T-helper 1 cell treated with Interleukin-12 subunit alpha and Interleukin-12 subunit beta and Interleukin-4 antibody, amounts not matched to agents 30 μg/mL and 1 μg/mL, for 36 hours (primary cell): ENCODE measurements around the gene SLC9C1.
A peak's percentile ranks its signal among the peaks of the same experiment; 100 is the strongest.

Experiments used
- H3K27ac Mint-ChIP-seq: one replicate; pipeline ENCODE4 v1.8.0; 2021; ENCODE audit warnings: mild to moderate bottlenecking, mixed read lengths
- H3K27me3 Mint-ChIP-seq: one replicate; pipeline ENCODE4 v1.8.0; 2021; ENCODE audit warnings: low read depth, mixed read lengths
- H3K36me3 Mint-ChIP-seq: one replicate; pipeline ENCODE4 v1.8.0; 2021; ENCODE audit warnings: low read depth, mixed read lengths
- H3K4me1 Mint-ChIP-seq: one replicate; pipeline ENCODE4 v1.8.0; 2021; ENCODE audit warnings: low read depth, mixed read lengths
- H3K4me3 Mint-ChIP-seq: one replicate; pipeline ENCODE4 v1.8.0; 2021; ENCODE audit warnings: mild to moderate bottlenecking, moderate library complexity, mixed read lengths
- H3K9me3 Mint-ChIP-seq: one replicate; pipeline ENCODE4 v1.8.0; 2021; ENCODE audit warnings: mixed read lengths

Gene SLC9C1

DNA sequence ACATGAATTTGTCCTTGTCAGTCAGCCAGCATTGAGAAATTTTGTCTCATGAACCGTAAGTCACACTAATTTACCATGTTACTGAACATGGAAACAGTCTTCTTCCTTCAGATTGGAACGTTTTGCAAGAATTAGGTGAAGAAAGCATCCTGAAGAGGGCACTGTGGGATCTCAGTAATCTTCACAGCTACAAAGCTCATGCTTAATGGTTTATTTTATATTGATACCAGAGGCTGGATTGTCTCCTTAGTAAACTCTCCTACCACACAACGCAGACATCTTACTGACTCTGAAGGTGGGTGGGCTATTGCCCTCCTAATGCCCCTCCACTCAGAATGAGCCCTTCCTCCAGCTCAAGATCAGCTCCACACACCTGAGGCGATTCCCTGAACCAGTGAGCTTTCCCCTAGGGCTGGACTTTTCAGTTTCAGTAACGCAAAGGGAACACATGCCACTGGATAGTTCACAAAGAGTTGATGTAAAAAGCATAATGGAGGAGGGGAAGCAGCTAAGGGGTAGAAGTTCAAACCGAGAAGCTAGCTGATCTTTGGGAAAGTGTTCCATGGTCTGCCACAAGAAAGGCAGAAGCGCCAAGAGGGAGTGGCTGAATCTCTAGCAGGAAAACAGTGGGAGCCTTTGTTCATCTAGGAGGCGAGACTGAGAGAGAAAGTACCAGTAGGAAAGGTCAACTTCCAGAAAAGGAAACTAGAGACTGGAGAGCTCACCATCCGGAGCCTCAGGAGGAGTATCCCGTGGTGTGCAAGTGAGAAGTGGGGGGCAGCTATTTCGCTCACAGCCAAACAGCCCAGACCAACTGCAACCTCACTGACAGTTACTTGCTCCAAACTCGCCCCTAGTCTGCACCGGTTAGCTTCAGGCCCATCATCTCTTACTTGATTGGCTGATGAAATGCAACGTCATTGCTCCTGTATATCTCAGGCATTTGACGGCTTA lies at the start of gene SLC9C1:
Gene SLC9C1, minus strand, starts transcription at position 849 of the 954 bp plus-strand sequence. CDS start 7,425 bp downstream, outside the sequence.
- Mint-ChIP-seq H3K4me1 (peaks cover 31% of the 10 kb centered on the region), H3K4me3 (peak within 1 kb of the TSS; percentile 69), H3K27me3 (peaks cover 7% of the 10 kb centered on the region), H3K27ac (peak within 1 kb of the TSS; percentile 37), H3K36me3 (no peaks in the 10 kb centered on the region), H3K9me3 (no peaks in the 10 kb centered on the region)

DNA sequence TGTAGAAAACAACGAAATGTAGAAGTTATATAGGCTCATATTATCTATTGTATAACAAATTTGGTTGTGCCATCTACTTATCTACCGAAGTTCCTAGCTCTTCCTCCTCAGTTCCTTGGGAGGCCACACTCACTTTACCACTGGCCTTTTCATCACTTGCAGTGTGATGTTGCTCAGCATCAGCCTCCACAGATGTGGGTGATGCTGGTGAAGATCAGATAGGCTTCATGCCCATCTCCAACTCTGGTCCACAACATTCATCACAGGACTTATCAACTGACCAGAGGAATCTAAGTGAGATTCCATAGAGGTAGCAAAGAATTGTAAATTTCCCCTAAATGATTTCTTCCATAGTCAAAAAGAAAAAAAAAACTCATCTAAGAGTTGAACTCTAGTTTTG lies 47.4 kb upstream of the SLC9C1 start:
- Mint-ChIP-seq H3K27me3 (no peaks in the 10 kb centered on the region), H3K4me1 (peaks cover 35% of the 10 kb centered on the region), H3K4me3 (no peak overlapping the region), H3K9me3 (peaks cover 7% of the 10 kb centered on the region), H3K36me3 (peaks cover 38% of the 10 kb centered on the region), H3K27ac (no peak overlapping the region)

DNA sequence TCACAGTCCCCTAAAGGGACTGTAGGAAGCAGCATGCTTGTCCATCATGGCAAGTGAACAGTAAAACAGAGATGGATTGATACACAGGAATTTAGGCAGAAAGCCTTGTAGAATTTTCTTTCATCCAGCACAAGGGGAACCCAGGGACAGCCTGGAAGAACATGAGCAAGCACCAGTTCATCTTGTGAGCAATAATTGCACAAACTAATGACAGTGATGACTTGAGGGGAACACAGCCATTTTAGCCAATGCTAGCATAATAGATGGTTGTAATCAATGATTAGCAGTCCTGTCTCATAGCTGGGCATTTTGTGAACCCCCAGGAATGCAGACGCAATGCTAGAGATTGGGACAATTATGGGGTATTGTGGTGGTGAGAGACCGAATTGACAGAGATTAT lies 45.6 kb upstream of the SLC9C1 start:
- H3K27me3 Mint-ChIP-seq, result no peaks in the 10 kb centered on the region
- H3K4me3 Mint-ChIP-seq, result no peak overlapping the region
- no peak overlapping the region for H3K27ac Mint-ChIP-seq
- H3K4me1 Mint-ChIP-seq, result peaks cover 49% of the 10 kb centered on the region
- peaks cover 7% of the 10 kb centered on the region for H3K9me3 Mint-ChIP-seq
- peaks cover 29% of the 10 kb centered on the region for H3K36me3 Mint-ChIP-seq

DNA sequence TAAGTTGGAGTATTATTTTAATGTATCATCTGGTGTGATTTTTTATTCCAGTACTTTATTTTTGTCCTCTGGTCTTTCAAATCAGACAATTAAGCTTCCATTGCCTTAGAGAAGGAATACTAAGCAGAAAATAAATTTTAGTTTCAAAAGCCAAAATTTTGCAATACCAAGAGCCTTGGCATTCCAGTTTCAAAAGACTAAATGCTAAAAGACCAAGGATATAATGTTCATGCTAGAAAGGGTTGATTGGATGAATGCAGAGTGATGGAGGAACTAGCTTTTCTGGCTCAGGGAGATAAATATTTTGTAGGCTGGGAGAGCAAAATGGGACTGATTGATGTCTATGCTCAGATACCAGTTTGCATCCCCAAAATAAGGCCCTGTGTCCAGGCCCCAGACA lies 45.1 kb upstream of the SLC9C1 start:
- H3K4me1 Mint-ChIP-seq, result peaks cover 51% of the 10 kb centered on the region
- H3K9me3 Mint-ChIP-seq, result peaks cover 7% of the 10 kb centered on the region
- H3K4me3 Mint-ChIP-seq, result no peak overlapping the region
- peaks cover 25% of the 10 kb centered on the region for H3K36me3 Mint-ChIP-seq
- no peaks in the 10 kb centered on the region for H3K27me3 Mint-ChIP-seq
- no peak overlapping the region for H3K27ac Mint-ChIP-seq

DNA sequence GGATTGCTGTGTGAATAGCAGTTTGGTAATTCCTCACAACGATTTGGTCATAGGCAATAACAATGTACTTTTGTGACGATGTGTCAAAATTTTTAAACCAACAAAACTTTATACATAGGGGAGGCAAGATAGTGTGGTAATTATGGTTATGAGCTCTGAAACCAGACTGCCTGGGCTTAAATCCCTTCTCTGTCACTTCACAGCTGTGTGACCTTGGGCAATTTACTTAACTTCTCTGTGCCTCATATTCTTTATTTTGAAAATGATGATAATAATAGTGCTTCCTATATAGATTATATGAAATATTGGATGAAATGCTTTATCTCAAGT lies 44.7 kb upstream of the SLC9C1 start:
- Mint-ChIP-seq H3K4me1 (peaks cover 55% of the 10 kb centered on the region), H3K9me3 (peaks cover 4% of the 10 kb centered on the region), H3K27ac (no peak overlapping the region), H3K36me3 (peaks cover 23% of the 10 kb centered on the region), H3K27me3 (no peaks in the 10 kb centered on the region), H3K4me3 (no peak overlapping the region)

DNA sequence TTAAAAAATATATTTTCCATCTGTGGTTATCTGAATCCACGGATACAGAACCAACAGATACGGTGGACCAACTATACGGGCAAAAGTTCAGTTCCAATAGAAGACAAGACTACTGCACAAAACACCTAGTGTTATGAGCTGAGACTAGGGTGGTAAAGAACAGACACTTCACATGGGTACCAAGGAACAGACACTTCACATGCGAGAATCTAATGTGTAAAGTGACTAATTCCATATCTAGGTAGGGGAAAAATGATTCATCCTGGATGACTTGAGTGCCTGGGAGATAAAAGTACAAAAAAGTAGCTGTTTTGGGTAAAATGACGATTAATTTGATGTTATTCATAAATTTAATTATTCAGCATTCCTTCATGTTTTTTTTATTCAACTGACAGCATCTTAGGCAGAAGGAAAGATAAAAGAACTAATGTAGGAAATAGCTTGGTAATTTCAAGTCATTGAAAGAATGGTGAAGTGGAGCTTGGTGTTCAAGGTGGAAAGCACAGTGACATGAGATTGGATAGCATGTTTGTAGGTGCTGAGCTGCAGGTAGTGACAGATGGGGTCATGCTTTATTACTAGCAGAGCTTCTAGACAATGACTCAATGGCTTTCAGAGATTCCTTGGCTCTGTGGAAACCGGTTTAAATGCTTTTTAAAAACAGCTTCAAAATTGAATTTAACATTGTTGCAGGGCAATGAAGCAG lies 44.2 kb upstream of the SLC9C1 start:
- H3K36me3 Mint-ChIP-seq, result peaks cover 21% of the 10 kb centered on the region
- peaks cover 57% of the 10 kb centered on the region for H3K4me1 Mint-ChIP-seq
- no peak overlapping the region for H3K27ac Mint-ChIP-seq
- H3K4me3 Mint-ChIP-seq, result no peak overlapping the region
- peaks cover 3% of the 10 kb centered on the region for H3K9me3 Mint-ChIP-seq
- no peaks in the 10 kb centered on the region for H3K27me3 Mint-ChIP-seq

DNA sequence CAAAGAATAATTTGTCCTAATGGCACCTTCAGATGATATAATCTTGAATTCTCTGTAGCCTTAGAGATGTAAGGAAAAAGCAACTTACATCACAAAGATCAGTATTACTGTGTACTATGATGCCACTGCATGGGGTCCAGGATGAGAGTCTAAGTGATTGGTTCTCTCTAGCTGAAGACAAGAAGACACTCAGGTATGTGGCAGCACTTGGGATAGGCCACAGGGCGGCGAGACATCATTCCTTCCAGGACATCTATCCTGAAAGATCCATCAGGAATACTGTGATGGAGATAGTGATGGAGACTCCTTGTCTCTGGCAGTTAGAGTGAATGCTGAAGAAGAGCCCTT lies 41.4 kb upstream of the SLC9C1 start:
- H3K4me3 Mint-ChIP-seq, result peak overlapping the region; percentile 26
- H3K9me3 Mint-ChIP-seq, result no peaks in the 10 kb centered on the region
- peak overlapping the region; percentile 23 for H3K27ac Mint-ChIP-seq
- peaks cover 10% of the 10 kb centered on the region for H3K36me3 Mint-ChIP-seq
- H3K4me1 Mint-ChIP-seq, result peaks cover 48% of the 10 kb centered on the region
- no peaks in the 10 kb centered on the region for H3K27me3 Mint-ChIP-seq

DNA sequence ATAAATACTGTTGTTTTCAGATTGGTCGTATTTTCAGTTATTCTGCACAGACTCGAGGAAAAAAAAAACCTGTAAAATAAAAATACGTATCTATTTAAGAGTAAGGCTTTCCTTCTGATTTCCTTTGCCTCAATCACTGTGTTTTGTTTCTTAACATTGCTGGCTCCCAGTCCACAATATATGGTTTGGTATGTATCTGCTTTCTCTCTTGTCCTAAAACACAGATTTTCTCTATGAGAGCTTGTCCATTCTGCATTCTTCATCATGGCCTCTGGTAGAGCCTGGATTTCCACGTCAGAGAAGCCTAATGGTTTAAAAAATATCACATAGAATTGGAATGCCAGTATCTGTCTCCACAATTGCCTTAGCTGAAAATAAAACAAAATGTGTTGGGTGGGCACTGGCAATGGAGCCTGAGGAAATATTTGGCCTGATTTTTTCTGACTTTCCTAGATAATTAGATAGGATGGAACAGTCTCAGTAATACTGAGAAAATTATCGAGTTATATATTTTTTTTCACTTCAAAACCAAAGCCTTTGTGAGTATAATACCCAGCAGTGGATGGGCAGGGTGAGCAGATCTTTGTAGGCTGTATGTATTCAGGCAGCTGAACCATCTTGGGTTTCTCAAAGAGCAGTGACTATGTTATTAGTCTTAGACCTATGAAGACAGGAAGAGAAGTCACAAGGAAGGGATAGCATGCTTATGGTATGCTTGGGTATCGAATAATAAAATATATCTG lies 40.8 kb upstream of the SLC9C1 start:
- peak overlapping the region; percentile 83 for H3K4me3 Mint-ChIP-seq
- H3K9me3 Mint-ChIP-seq, result no peaks in the 10 kb centered on the region
- peaks cover 10% of the 10 kb centered on the region for H3K36me3 Mint-ChIP-seq
- peaks cover 48% of the 10 kb centered on the region for H3K4me1 Mint-ChIP-seq
- no peaks in the 10 kb centered on the region for H3K27me3 Mint-ChIP-seq
- H3K27ac Mint-ChIP-seq, result peak overlapping the region; percentile 84

DNA sequence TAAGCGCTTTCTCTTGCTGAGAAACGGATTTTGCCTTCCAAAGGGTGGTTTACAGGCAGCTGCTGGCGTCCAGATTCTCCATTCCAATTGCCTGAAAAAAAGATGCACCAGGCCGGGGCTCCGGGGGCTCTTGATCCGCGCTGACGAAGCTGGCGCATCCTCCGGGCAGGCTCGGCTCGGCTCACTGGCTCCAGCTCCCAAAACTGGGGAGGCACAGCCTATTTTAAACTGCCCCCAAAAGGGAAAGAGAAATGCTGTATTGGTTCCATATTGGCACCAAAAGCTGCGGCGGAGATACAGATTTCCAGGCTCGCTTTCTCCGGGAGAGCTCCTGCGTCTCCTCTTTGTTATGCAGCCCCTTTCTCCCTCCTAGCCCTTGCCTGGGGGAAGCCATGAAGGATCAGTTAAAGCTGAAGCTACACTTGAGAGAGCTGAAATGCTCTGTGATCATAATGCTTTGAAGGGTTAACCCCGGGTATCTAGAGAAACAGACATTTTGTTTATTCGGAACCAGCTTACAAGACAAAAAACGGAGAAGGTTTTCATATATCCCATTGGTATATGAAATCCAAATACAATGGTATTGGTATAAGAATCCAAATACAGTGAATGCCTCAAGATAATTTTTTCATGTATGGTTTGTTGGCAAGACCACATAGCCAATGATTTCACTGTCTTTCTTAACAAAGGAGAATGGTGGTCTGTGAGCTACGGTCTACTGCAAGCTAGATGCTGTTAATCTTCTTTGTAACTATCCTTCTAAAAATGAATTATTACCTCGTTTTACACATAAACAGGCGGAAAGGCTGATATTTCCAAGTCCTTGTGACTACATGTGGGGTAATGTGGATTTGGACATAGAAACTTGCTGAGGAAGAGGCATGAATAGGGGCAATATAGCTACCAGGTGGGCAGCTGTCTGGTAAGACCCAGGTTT lies 39.6 kb upstream of the SLC9C1 start:
- H3K27me3 Mint-ChIP-seq, result no peaks in the 10 kb centered on the region
- peak overlapping the region; percentile 83 for H3K4me3 Mint-ChIP-seq
- H3K9me3 Mint-ChIP-seq, result no peaks in the 10 kb centered on the region
- peak overlapping the region; percentile 84 for H3K27ac Mint-ChIP-seq
- H3K36me3 Mint-ChIP-seq, result peaks cover 4% of the 10 kb centered on the region
- peaks cover 43% of the 10 kb centered on the region for H3K4me1 Mint-ChIP-seq

DNA sequence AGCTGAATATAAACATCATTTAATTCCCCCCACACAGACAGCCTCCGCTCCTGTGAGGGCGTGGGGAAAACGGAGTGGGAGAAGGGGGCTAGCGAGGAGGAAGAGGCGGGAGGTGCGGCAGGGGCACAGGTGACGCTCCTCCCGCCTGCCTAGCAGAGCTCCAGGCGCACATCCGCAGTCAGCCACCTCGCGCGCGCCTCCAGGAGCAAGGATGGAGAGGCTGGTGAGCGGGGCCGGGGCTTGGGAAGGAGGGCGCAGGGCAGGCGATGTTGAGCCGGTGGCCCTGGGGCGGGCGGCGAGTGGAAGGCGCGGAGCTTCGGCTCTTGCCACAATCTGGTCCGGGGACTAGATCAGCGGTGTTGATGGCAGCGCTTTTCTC lies 39.0 kb upstream of the SLC9C1 start, which contains the start of gene CD200:
Gene CD200, plus strand, starts transcription at position 155 of the 379 bp plus-strand sequence. Its CDS starts 57 bp downstream, at position 212.
- Mint-ChIP-seq H3K27me3 (no peaks in the 10 kb centered on the region), H3K27ac (peak within 1 kb of the TSS; percentile 84), H3K9me3 (no peaks in the 10 kb centered on the region), H3K36me3 (peaks cover 3% of the 10 kb centered on the region), H3K4me3 (peak within 1 kb of the TSS; percentile 83), H3K4me1 (peaks cover 37% of the 10 kb centered on the region)

DNA sequence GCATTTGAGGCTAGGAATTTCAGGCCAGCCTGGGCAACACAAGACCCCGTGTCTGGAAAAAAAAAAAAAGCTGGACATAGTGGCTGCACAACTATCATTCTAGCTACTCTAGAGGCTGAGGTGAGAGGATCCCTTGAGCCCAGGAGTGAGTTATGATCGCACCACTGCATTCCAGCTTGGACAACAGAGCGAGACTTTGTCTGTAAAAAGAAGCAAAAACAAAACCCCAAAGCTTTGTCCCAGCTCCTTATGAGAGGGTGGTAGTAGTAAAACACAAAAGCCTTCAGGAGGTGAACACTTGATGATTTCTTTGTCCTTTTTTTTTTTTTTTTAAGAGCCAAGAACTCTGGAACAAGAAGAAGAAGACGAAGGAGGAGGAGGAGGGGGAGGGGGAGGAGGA lies 37.8 kb upstream of the SLC9C1 start:
- Mint-ChIP-seq H3K36me3 (peaks cover 3% of the 10 kb centered on the region), H3K27me3 (peaks cover 2% of the 10 kb centered on the region), H3K9me3 (no peaks in the 10 kb centered on the region), H3K27ac (no peak overlapping the region), H3K4me1 (peaks cover 29% of the 10 kb centered on the region), H3K4me3 (peak overlapping the region; percentile 83)

DNA sequence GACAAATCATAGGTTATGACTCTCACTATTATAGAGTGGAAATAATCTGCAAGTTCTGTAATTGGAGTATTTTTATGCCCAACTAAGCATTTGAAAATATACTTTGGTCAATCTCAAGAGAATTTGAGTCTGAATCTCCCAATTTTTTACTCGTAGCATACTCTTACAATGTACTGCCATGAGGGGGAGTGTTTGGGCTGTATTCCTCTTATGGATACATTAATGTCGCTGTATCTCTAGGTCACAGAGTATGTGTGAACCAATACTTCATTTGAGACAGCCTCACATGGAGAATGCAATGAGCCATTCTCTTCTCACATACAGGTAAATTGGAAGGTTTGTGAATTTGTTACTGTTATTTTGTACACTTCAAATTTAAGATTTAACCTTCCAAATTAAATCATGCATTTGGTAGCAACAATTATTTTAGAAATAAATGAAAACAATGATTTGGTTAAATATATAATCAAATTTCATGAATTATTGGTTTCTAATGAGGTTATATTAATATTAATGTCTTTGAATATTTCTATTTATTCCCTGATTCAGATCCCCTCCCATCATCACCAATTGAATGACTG lies 33.4 kb upstream of the SLC9C1 start:
- Mint-ChIP-seq H3K27ac (no peak overlapping the region), H3K36me3 (no peaks in the 10 kb centered on the region), H3K4me3 (no peak overlapping the region), H3K9me3 (no peaks in the 10 kb centered on the region), H3K27me3 (peaks cover 9% of the 10 kb centered on the region), H3K4me1 (peaks cover 3% of the 10 kb centered on the region)

DNA sequence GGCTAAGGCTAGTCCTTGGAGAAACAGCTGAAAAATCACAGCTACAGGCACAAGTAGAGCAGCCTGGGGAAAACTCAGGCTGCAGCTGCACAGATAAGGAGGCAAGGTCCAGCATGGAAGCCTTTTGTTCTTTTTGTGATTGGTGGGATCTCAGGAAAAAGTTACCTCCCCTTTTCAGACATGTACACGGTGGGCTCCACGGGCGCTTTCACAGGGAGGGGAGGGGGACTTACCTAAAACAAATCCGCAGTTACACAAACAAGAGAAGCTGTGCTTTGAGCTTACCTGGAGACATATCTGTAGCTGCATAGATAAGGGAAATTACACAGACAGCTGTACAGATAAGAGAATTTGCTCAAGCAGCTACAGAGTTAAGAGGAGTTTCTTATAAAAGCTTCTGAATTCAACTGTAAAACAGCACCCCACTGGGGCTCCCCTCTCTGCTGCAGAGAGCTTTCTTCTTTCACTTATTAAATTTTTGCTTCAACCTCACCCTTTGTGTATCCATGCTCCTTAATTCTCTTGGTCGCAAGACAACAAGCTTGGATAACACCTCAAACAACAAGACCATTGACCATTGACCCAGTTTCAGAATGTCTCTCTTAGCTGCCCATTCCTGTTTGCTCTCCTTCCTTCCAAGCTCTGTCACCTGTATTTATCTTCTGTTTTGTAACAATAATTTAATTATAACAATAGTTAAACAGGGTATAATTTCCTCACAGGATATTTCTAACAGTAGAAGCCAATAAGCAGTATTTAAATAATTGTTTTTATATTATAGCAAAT lies 28.0 kb upstream of the SLC9C1 start:
- Mint-ChIP-seq H3K36me3 (no peaks in the 10 kb centered on the region), H3K4me3 (no peak overlapping the region), H3K4me1 (peaks cover 4% of the 10 kb centered on the region), H3K27ac (no peak overlapping the region), H3K27me3 (peaks cover 15% of the 10 kb centered on the region), H3K9me3 (no peaks in the 10 kb centered on the region)
